AG10803 (cell line): Measurements from ENCODE around the gene ANXA11.

Experiments
- DNase-seq: peaks from one replicate; pipeline ENCODE4 v3.0.0; 2010; ENCODE audit warnings: low read depth
- H3K4me3 ChIP-seq: 2 replicates; pipeline ENCODE4 v1.5.1; 2011; ENCODE audit warnings: mild to moderate bottlenecking, low read length, control low read depth
- CTCF ChIP-seq: conservative IDR thresholded peaks from 2 replicates; pipeline ENCODE4 v1.5.1; 2011; ENCODE audit warnings: mild to moderate bottlenecking, low read length, control low read depth, inconsistent platforms

ANXA11 gene

GRCh38 chr10:80156216-80156615 lies 49.1 kb downstream of the ANXA11 start:
- no peak overlapping the region for H3K4me3 ChIP-seq
- TF ChIP-seq CTCF = no peak
- peak; percentile 77 for DNase-seq

GRCh38 chr10:80155696-80156215 lies 49.6 kb downstream of the ANXA11 start:
- no peak overlapping the region for H3K4me3 ChIP-seq
- TF ChIP-seq CTCF = no peak
- DNase-seq = no peak

- peak; percentile 97 for DNase-seq
- TF ChIP-seq CTCF = no peak
- no peak overlapping the region for H3K4me3 ChIP-seq
These were observed 50.2 kb downstream of the ANXA11 start for GRCh38 chr10:80154978-80155695.

GRCh38 chr10:80154626-80154977 lies 50.7 kb downstream of the ANXA11 start:
- DNase-seq = no peak
- TF ChIP-seq CTCF = no peak
- no peak overlapping the region for H3K4me3 ChIP-seq

GRCh38 chr10:80153460-80153859 lies 51.9 kb downstream of the ANXA11 start:
- no peak for TF ChIP-seq CTCF
- H3K4me3 ChIP-seq = no peak overlapping the region
- no peak for DNase-seq

GRCh38 chr10:80152820-80153219 lies 52.5 kb downstream of the ANXA11 start:
- DNase-seq = no peak
- no peak overlapping the region for H3K4me3 ChIP-seq
- no peak for TF ChIP-seq CTCF

- no peak overlapping the region for H3K4me3 ChIP-seq
- DNase-seq = no peak
- no peak for TF ChIP-seq CTCF
These were observed 55.2 kb downstream of the ANXA11 start for GRCh38 chr10:80150172-80150571.
